ENCODE measurements around the gene STIP1.

The STIP1 gene

GRCh38 chr11:64225608-64226506 is 39.9 kb downstream of the STIP1 start, which contains the start of the genes NUDT22 and TRPT1:
Gene NUDT22 (plus strand): TSS chr11:64226274. CDS start chr11:64226653, 379 bp downstream.
Gene TRPT1 (minus strand): TSS chr11:64226186. CDS start chr11:64225860, 326 bp downstream.
- Histone ChIP-seq H3K27ac (peak within 1 kb of the TSS; percentile 67), H3K27me3 (ENCODE audit: control insufficient read depth, insufficient read depth, low read length) (no peaks in the 10 kb centered on the region), H3K4me1 (peaks cover 7% of the 10 kb centered on the region), H3K36me3 (ENCODE audit: control insufficient read depth, insufficient read depth, low read length) (no peaks in the 10 kb centered on the region), H3K4me3 (ENCODE audit: low read depth, low read length) (peak within 1 kb of the TSS; percentile 85), H3K4me2 (ENCODE audit: low read length) (peak within 1 kb of the TSS; percentile 94), H3K79me2 (no peaks in the 10 kb centered on the region), H3K9ac (peak within 1 kb of the TSS; percentile 53), H2AFZ (peak within 1 kb of the TSS; percentile 84), H3K9me3 (ENCODE audit: control insufficient read depth, low read length) (no peaks in the 10 kb centered on the region)
- TF ChIP-seq, protein P1, sequence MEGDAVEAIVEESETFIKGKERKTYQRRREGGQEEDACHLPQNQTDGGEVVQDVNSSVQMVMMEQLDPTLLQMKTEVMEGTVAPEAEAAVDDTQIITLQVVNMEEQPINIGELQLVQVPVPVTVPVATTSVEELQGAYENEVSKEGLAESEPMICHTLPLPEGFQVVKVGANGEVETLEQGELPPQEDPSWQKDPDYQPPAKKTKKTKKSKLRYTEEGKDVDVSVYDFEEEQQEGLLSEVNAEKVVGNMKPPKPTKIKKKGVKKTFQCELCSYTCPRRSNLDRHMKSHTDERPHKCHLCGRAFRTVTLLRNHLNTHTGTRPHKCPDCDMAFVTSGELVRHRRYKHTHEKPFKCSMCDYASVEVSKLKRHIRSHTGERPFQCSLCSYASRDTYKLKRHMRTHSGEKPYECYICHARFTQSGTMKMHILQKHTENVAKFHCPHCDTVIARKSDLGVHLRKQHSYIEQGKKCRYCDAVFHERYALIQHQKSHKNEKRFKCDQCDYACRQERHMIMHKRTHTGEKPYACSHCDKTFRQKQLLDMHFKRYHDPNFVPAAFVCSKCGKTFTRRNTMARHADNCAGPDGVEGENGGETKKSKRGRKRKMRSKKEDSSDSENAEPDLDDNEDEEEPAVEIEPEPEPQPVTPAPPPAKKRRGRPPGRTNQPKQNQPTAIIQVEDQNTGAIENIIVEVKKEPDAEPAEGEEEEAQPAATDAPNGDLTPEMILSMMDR (IDR thresholded peaks at IDR 0.05): no peak

- H3K36me3 ChIP-seq (ENCODE audit: control insufficient read depth, insufficient read depth, low read length): no peaks in the 10 kb centered on the region
- H3K9ac ChIP-seq: peak overlapping the region; percentile 1
- H3K27me3 ChIP-seq (ENCODE audit: control insufficient read depth, insufficient read depth, low read length): no peaks in the 10 kb centered on the region
- no peaks in the 10 kb centered on the region for H3K79me2 ChIP-seq
- H3K4me3 ChIP-seq (ENCODE audit: low read depth, low read length): peak overlapping the region; percentile 85
- peak overlapping the region; percentile 67 for H3K27ac ChIP-seq
- peaks cover 7% of the 10 kb centered on the region for H3K4me1 ChIP-seq
- H3K9me3 ChIP-seq (ENCODE audit: control insufficient read depth, low read length): no peaks in the 10 kb centered on the region
- TF ChIP-seq, protein P1 (IDR thresholded peaks at IDR 0.05): no peak
- H3K4me2 ChIP-seq (ENCODE audit: low read length): peak overlapping the region; percentile 94
- H2AFZ ChIP-seq: peak overlapping the region; percentile 84
Observed at GRCh38 chr11:64226507-64227051, 40.6 kb downstream of the STIP1 start.

GRCh38 chr11:64227405-64227956 is 41.5 kb downstream of the STIP1 start:
- Histone ChIP-seq H3K4me2 (ENCODE audit: low read length) (peak overlapping the region; percentile 94), H3K79me2 (no peaks in the 10 kb centered on the region), H3K4me1 (peaks cover 7% of the 10 kb centered on the region), H3K27me3 (ENCODE audit: control insufficient read depth, insufficient read depth, low read length) (no peaks in the 10 kb centered on the region), H2AFZ (no peak overlapping the region), H3K9me3 (ENCODE audit: control insufficient read depth, low read length) (no peaks in the 10 kb centered on the region), H3K36me3 (ENCODE audit: control insufficient read depth, insufficient read depth, low read length) (no peaks in the 10 kb centered on the region), H3K27ac (no peak overlapping the region), H3K4me3 (ENCODE audit: low read depth, low read length) (peak overlapping the region; percentile 85), H3K9ac (no peak overlapping the region)
- TF ChIP-seq, protein P1 (IDR thresholded peaks at IDR 0.05): no peak

DNA sequence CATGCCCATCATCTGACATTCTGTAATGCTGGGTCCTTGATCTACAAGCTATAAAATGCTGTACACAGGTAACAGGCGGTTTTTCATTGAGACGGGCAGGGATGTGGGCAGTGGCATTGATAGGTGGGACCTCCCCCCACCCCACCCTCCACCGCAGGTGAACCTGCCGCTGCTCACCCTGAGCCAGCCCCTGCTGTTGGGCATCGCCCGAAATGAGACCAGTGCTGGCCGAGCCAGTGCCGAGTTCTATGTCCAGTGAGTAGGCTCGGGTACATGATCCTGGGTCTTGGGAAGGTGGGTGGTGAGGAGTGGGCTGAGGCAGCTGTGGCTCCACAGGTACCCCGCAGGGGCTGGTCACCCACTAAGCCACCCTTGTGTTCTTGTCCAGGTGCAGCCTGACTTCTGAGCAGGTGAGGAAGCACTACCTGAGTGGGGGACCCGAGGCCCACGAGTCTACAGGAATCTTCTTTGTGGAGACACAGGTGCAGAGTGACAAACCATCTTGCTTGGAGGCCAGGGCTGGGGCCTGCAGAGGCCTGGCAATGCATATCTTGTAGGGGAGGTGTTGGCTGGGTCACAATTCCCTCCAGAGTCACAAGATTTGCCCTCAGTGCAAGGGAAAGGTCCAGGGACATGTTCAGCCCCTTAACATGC is 43.2 kb downstream of the STIP1 start:
- Histone ChIP-seq H3K27me3 (ENCODE audit: control insufficient read depth, insufficient read depth, low read length) (no peaks in the 10 kb centered on the region), H3K36me3 (ENCODE audit: control insufficient read depth, insufficient read depth, low read length) (no peaks in the 10 kb centered on the region), H3K27ac (no peak overlapping the region), H3K4me1 (peaks cover 7% of the 10 kb centered on the region), H3K9me3 (ENCODE audit: control insufficient read depth, low read length) (no peaks in the 10 kb centered on the region), H2AFZ (no peak overlapping the region), H3K4me2 (ENCODE audit: low read length) (no peak overlapping the region), H3K79me2 (no peaks in the 10 kb centered on the region), H3K9ac (no peak overlapping the region), H3K4me3 (ENCODE audit: low read depth, low read length) (no peak overlapping the region)
- TF ChIP-seq, protein P1 (IDR thresholded peaks at IDR 0.05): no peak

Data from parathyroid adenoma (tissue), 2 donors.